ENCODE data around the gene CFAP20DC. TPM values are rescaled to one million over a fixed set of nuclear protein-coding genes. Genes with fewer than 3 reads are reported as not detected.

Gene CFAP20DC
- total RNA-seq, 1 experiment from 2014 or later, result 2.9 TPM

- H3K36me3 ChIP-seq (ENCODE audit: control insufficient read depth in 1 of 2, insufficient read depth in 2 of 2, low read length in 2 of 2), result no peaks in the 10 kb centered on the region
- DNase-seq (ENCODE audit: low read depth, low spot score), result no peak
- H3K4me2 ChIP-seq (ENCODE audit: low read length), result no peak overlapping the region
- no peak overlapping the region for H3K27ac ChIP-seq (ENCODE audit: low read depth, low read length)
- H3K9me2 ChIP-seq (ENCODE audit: insufficient read depth), result no peaks in the 10 kb centered on the region
- peaks cover 8% of the 10 kb centered on the region; the same call in 1 of the 2 replicates for H3K27me3 ChIP-seq (ENCODE audit: insufficient read depth, low read length)
- BruUV-seq (replicated peaks), result no TSS peak
- POLR2A ChIA-PET, result no interaction called here
- no peaks in the 10 kb centered on the region for H4K20me1 ChIP-seq (ENCODE audit: insufficient read depth)
- H2AFZ ChIP-seq (ENCODE audit: low read depth, low read length, poor library complexity, severe bottlenecking), result no peak overlapping the region
- RAD21 ChIA-PET (ENCODE audit: low non-redundant PET in 1 of 2, low total read pairs in 2 of 2, uncharacterized antibody in 2 of 2, unreplicated experiment in 2 of 2), result no interaction called here
- no peaks in the 10 kb centered on the region for H3K4me1 ChIP-seq (ENCODE audit: control insufficient read depth in 1 of 2, insufficient read depth in 2 of 2, low read length in 2 of 2)
- TF ChIP-seq ATF3 (IDR thresholded peaks at IDR 0.05) (no peak), FOSL1 (IDR thresholded peaks at IDR 0.05; ENCODE audit: low read depth) (no peak), POLR2AphosphoS5 (IDR thresholded peaks at IDR 0.05; ENCODE audit: low read depth, low read length) (no peak), MAX (IDR thresholded peaks at IDR 0.05) (no peak), SIN3A (IDR thresholded peaks at IDR 0.05; ENCODE audit: low read depth) (no peak), REST (IDR thresholded peaks at IDR 0.05; ENCODE audit: low read depth) (no peak), SRF (IDR thresholded peaks at IDR 0.05; ENCODE audit: low read depth) (no peak), ELF1 (IDR thresholded peaks at IDR 0.05; ENCODE audit: borderline replicate concordance, low read depth) (no peak), EZH2 (IDR thresholded peaks at IDR 0.05) (no peak)
- ATAC-seq, result no peak
- H3K79me2 ChIP-seq (ENCODE audit: insufficient read depth, low read length), result no peaks in the 10 kb centered on the region
- no peak overlapping the region for H3K4me3 ChIP-seq (replicated peaks in 1 of 2; ENCODE audit: low read depth in 1 of 2, low read length in 2 of 2)
- no peaks in the 10 kb centered on the region for H3K9me3 ChIP-seq (ENCODE audit: control insufficient read depth in 1 of 2, insufficient read depth in 1 of 2, low read depth in 1 of 2, low read length in 2 of 2)
- intact Hi-C loops (cut with micrococcal nuclease), result no loop called here
- CTCF ChIA-PET, result no interaction called here
- no peak overlapping the region for H3K9ac ChIP-seq (ENCODE audit: low read length)
These were observed 43.7 kb upstream of the CFAP20DC start for GRCh38 chr3:59093521-59093920.

Measured in HCT116 (cell line).